Umbilical cord (tissue), 2 donors: Measurements from ENCODE around the gene TARM1. TPM values are rescaled to one million over a fixed set of nuclear protein-coding genes. Genes with fewer than 3 reads are reported as not detected.
"Not testable (repeated sequence)": the region's sequence is repeated elsewhere in the genome, so short reads cannot be mapped to it uniquely, and the experiment has no call there.

Experiments
- DNase-seq: peaks from one replicate; pipeline ENCODE4 v3.0.0-alpha.2; 2015; ENCODE audit warnings: low spot score
- total RNA-seq: library from RNA; depleted of rRNA; stranded (reverse); fragments of >200 nt; gene quantifications from one replicate; pipeline ENCODE4 v1.2.3, GENCODE V29; 2014; ENCODE audit warnings: low replicate concordance; ENCODE audit not compliant: insufficient read depth

The TARM1 gene
- total RNA-seq, 1 donor from 2014 or later: not detected

- not testable (repeated sequence) for DNase-seq
These were observed 18.7 kb upstream of the TARM1 start for GRCh38 chr19:54099903-54100255.

- DNase-seq: no peak
These were observed 18.2 kb upstream of the TARM1 start for GRCh38 chr19:54099190-54099902.

GRCh38 chr19:54096617-54097106 lies 15.5 kb upstream of the TARM1 start:
- peak; percentile 25 for DNase-seq

GRCh38 chr19:54095859-54096616 lies 14.9 kb upstream of the TARM1 start:
- DNase-seq: peak; percentile 19

- no peak for DNase-seq
These were observed 14.1 kb upstream of the TARM1 start for GRCh38 chr19:54095136-54095858.

- DNase-seq: no peak
These were observed 13.3 kb upstream of the TARM1 start for GRCh38 chr19:54094426-54095000.

- DNase-seq: no peak
These were observed 3.2 kb upstream of the TARM1 start for GRCh38 chr19:54084410-54084809.

GRCh38 chr19:54077334-54077733 lies 3.8 kb downstream of the TARM1 start:
- no peak for DNase-seq

- DNase-seq: no peak
These were observed 6.3 kb downstream of the TARM1 start for GRCh38 chr19:54074851-54075250.

- DNase-seq: no peak
These were observed 7.3 kb downstream of the TARM1 start for GRCh38 chr19:54073829-54074228.

- DNase-seq: no peak
These were observed 11.7 kb downstream of the TARM1 start for GRCh38 chr19:54069470-54069869.

- no peak for DNase-seq
These were observed 17.6 kb downstream of the TARM1 start, which contains the start of gene VSTM1 for GRCh38 chr19:54063350-54064116. TSS of gene VSTM1 (minus strand) at chr19:54063897. CDS start at chr19:54063777, 120 bp downstream.

GRCh38 chr19:54062643-54063042 lies 18.5 kb downstream of the TARM1 start:
- DNase-seq: no peak

- DNase-seq: no peak
These were observed 33.5 kb downstream of the TARM1 start for GRCh38 chr19:54047616-54048015.

GRCh38 chr19:54045771-54046170 lies 35.4 kb downstream of the TARM1 start:
- no peak for DNase-seq

- no peak for DNase-seq
These were observed 38.2 kb downstream of the TARM1 start for GRCh38 chr19:54042989-54043388.

- DNase-seq: no peak
These were observed 39.1 kb downstream of the TARM1 start for GRCh38 chr19:54041969-54042606.

GRCh38 chr19:54040003-54040402 lies 41.2 kb downstream of the TARM1 start:
- DNase-seq: no peak

- DNase-seq: not testable (repeated sequence)
These were observed 44.6 kb downstream of the TARM1 start for GRCh38 chr19:54036542-54036941.
